Panc1 (cell line): ENCODE data around the gene FAM83G. TPM values are rescaled to one million over a fixed set of nuclear protein-coding genes. Genes with fewer than 3 reads are reported as not detected.

Experiments used
- ATAC-seq: fragments of 200-7000 bp; cut with Tn5 transposase; 2 replicates; pipeline ENCODE4 v1.9.1; 2020; ENCODE audit warnings: mild to moderate bottlenecking, moderate library complexity
- BruUV-seq: library from RNA; stranded (reverse); fragments of 400-500 nt; replicated peaks from 2 replicates; lab custom pipeline; 2021; lab: Mats Ljungman, UMichigan
- CTCF ChIA-PET: fragments of 300-600 bp; sonication (Branson Sonifier 250); formaldehyde crosslinking; loops from one replicate; lab custom pipeline; 2022; ENCODE audit warnings: antibody characterized with exemption; lab: Charles Lee
- POLR2A ChIA-PET: fragments of 300-600 bp; sonication (Branson Sonifier 250); formaldehyde crosslinking; loops from one replicate; lab custom pipeline; 2022; ENCODE audit warnings: antibody characterized with exemption; lab: Charles Lee
- DNase-seq: peaks from one replicate; pipeline ENCODE4 v3.0.0-alpha.2; 2010; ENCODE audit warnings: low read depth, low spot score
- H3K27ac ChIP-seq: 2 replicates; pipeline ENCODE4 v1.5.1; 2011; ENCODE audit warnings: mild to moderate bottlenecking, low read length, inconsistent platforms
- H3K27me3 ChIP-seq: fragments of 200-500 bp; sonication (Bioruptor generic); 2 replicates; pipeline ENCODE4 v1.6.0; 2014; ENCODE audit warnings: low read length, inconsistent platforms; ENCODE audit not compliant: control insufficient read depth, insufficient read depth
- H3K36me3 ChIP-seq: fragments of 200-500 bp; sonication (Bioruptor generic); 2 replicates; pipeline ENCODE4 v1.5.1; 2014; ENCODE audit warnings: inconsistent platforms, mild to moderate bottlenecking, low read length, moderate library complexity; ENCODE audit not compliant: control insufficient read depth, insufficient read depth
- H3K4me1 ChIP-seq: 2 replicates; pipeline ENCODE4 v1.5.1; 2011; ENCODE audit warnings: inconsistent platforms, mild to moderate bottlenecking, low read length, moderate library complexity; ENCODE audit not compliant: control insufficient read depth, insufficient read depth
- H3K4me3 ChIP-seq, 2 experiments: 2 replicates each; pipeline ENCODE4 v1.5.1; 2011 to 2012; ENCODE audit warnings: low read depth in 2 of 2, low read length in 2 of 2, mild to moderate bottlenecking in 2 of 2, inconsistent platforms in 1 of 2, moderate library complexity in 1 of 2
- H3K9me3 ChIP-seq: fragments of 200-500 bp; sonication (Bioruptor generic); 2 replicates; pipeline ENCODE4 v1.5.1; 2014; ENCODE audit warnings: low read depth, mild to moderate bottlenecking, inconsistent platforms, low read length, moderate library complexity; ENCODE audit not compliant: control insufficient read depth, insufficient read depth
- CTCF ChIP-seq: fragments of 450-650 bp; IDR thresholded peaks from 2 replicates; pipeline ENCODE4 v1.5.1; 2017; ENCODE audit warnings: mild to moderate bottlenecking
- POLR2AphosphoS5 ChIP-seq: IDR thresholded peaks from 2 replicates; pipeline ENCODE4 v1.6.1; 2012; ENCODE audit warnings: mild to moderate bottlenecking, low read depth, low read length, moderate library complexity
- REST ChIP-seq, 2 experiments: IDR thresholded peaks; 2 replicates each; pipeline ENCODE4 v1.6.1; 2011 to 2012; ENCODE audit warnings: low read depth in 2 of 2, control low read depth in 1 of 2, low read length in 1 of 2, mild to moderate bottlenecking in 1 of 2, moderate library complexity in 1 of 2; ENCODE audit not compliant: insufficient read depth in 1 of 2
- SIN3A ChIP-seq: IDR thresholded peaks from 2 replicates; pipeline ENCODE4 v1.6.1; 2012; ENCODE audit warnings: low read depth, mild to moderate bottlenecking, low read length, moderate library complexity, borderline replicate concordance; ENCODE audit not compliant: insufficient read depth
- TCF7L2 ChIP-seq: IDR thresholded peaks from 2 replicates; pipeline ENCODE4 v1.6.1; 2011; ENCODE audit warnings: mild to moderate bottlenecking, low read depth, low read length, inconsistent platforms
- in situ Hi-C: cut with HindIII; loops from 2 replicates; pipeline ENCODE4 v1.10.0; 2016; ENCODE audit warnings: low sequenced_read_pairs, low pct_unique_long_range_greater_than_20kb
- intact Hi-C: fragments of 100-400 bp; cut with micrococcal nuclease; formaldehyde crosslinking; loops from one replicate; pipeline ENCODE4 v1.10.0; 2022; ENCODE audit not compliant: unreplicated experiment
- total RNA-seq: library from RNA; stranded (reverse); gene quantifications from one replicate; pipeline ENCODE4 v1.2.1, GENCODE V29; 2021; ENCODE audit not compliant: unreplicated experiment

FAM83G gene
- total RNA-seq, 1 experiment from 2014 or later = 17.3 TPM

GRCh38 chr17:19005789-19006430 lies 1.3 kb upstream of the FAM83G start:
- no TSS peak for BruUV-seq
- intact Hi-C loops = no loop called here
- ATAC-seq (no peak), DNase-seq (no peak)
- ChIA-PET CTCF (no interaction called here), POLR2A (no interaction called here)
- in situ Hi-C loops = no loop called here
- H3K36me3 ChIP-seq = no peaks in the 10 kb centered on the region; the same call in 1 of the 2 replicates
- H3K4me1 ChIP-seq = peaks cover 9% of the 10 kb centered on the region
- no peak overlapping the region for H3K4me3 ChIP-seq
- no peak overlapping the region for H3K27ac ChIP-seq
- H3K9me3 ChIP-seq = no peaks in the 10 kb centered on the region
- TF ChIP-seq TCF7L2 = no peak
- no peak for TF ChIP-seq CTCF
- TF ChIP-seq SIN3A = no peak
- no peak for TF ChIP-seq POLR2AphosphoS5
- TF ChIP-seq REST (IDR thresholded peaks at IDR 0.05; ENCODE audit: insufficient read depth in 1 of 2, low read depth in 2 of 2, low read length in 1 of 2) = no peak
- H3K27me3 ChIP-seq = no peaks in the 10 kb centered on the region

GRCh38 chr17:19005137-19005773 lies 691 bp upstream of the FAM83G start:
- TF ChIP-seq REST (IDR thresholded peaks at IDR 0.05; ENCODE audit: insufficient read depth in 1 of 2, low read depth in 2 of 2, low read length in 1 of 2) (no peak), TCF7L2 (no peak), CTCF (no peak), POLR2AphosphoS5 (no peak), SIN3A (no peak)
- ChIA-PET CTCF (no interaction called here), POLR2A (no interaction called here)
- H3K4me1 ChIP-seq = peaks cover 9% of the 10 kb centered on the region
- in situ Hi-C loops (no loop called here), intact Hi-C loops (no loop called here)
- no peak for ATAC-seq
- no peaks in the 10 kb centered on the region for H3K9me3 ChIP-seq
- no peaks in the 10 kb centered on the region; the same call in 1 of the 2 replicates for H3K36me3 ChIP-seq
- no peak for DNase-seq
- H3K4me3 ChIP-seq = peak overlapping the region; percentile 61 to 69
- BruUV-seq = no TSS peak
- no peaks in the 10 kb centered on the region for H3K27me3 ChIP-seq
- peak overlapping the region; percentile 93 for H3K27ac ChIP-seq
